AML-193 (cell line): ENCODE results near the gene COL3A1.

Experiments
- DNase-seq, 2 experiments: peaks; one replicate each; lab custom pipeline; 2025; lab: John Stamatoyannopoulos, UW

COL3A1 gene

DNA sequence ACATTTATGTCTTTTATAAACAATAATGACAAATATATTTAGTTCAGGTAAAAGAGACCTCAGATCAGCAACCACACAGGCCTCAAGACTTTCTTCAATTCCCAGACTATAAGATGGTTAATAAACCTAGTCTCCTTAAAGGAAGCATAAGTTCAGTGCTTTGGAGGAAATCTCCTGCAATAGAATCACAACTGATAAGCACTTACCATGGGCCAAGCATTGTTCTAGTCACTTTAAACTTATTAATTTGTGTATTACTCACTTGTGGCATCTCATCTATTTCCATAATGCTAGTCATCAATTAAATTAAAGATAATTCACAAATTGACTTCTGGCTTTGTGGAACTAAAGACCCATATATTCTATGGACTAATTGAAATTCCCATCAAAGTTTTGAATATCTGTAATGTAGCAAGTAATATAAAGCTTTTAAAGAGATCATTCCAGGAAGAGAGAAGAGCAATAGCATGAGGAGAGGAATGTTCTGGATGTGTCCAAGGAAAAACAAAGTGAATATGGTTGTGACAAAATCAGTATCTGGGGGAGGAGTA lies 42.2 kb downstream of the COL3A1 start:
- DNase-seq, result no peak

DNA sequence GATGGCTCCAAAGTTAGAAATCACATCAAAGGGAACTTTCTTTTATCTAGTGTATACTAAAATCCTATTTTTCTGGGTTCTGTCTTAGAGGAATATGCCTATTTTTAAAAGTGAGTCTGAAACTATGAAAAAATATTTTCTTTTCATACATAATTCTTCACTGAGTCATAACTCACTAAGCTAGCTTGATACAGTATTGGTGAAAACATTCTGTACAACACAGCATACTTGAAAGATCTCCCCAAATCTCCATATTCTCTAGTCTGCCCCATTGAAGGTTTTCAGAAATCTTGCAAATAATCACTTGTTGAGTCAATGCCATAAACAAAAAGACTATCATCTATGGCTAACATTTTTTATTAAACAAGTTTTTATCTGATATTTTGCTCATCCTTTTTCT lies 44.5 kb downstream of the COL3A1 start:
- DNase-seq, result no peak

GRCh38 chr2:189020179-189020578 lies 46.0 kb downstream of the COL3A1 start:
- DNase-seq, result no peak

DNA sequence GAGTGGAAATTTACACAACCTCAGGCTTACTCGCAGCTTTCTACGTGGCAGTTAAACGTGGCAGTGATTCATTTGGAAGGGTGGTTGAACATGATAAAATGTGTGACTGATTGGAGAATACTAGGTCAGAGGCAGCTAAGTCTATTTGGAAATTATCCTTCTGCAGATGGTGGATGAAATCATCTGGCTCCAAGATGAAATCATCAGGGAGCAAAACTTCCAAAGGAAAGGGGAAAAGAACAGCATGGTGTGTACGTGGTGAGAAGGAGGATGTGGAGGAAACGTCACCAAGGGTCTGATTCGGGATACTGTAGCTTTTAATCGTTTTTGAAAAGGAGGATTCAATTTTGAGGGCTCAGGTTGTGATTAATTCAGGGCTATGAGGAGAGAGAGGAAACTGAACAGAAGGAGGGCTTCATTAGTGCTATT lies 47.9 kb downstream of the COL3A1 start:
- DNase-seq, result no peak

DNA sequence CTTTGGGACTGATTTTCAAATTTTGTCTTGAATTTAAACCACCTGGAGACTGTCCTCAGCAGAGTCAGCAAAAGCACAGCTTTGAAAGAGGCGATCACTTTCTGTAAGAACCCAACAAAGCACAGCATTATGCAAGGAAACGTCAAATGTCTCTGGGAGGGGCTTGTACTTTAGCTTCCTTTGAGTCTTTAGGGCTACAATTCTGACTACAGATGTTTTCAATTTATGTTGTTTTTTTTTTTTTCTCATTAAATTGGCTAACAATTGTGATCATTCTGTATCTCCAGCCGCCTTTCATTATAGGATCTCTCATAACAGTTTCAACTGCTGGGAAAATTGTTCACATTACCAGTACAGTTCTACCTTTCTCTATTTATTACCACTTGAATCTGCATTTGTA lies 48.3 kb downstream of the COL3A1 start:
- no peak for DNase-seq

GRCh38 chr2:189024901-189025618 lies 50.9 kb downstream of the COL3A1 start:
- DNase-seq, result no peak

DNA sequence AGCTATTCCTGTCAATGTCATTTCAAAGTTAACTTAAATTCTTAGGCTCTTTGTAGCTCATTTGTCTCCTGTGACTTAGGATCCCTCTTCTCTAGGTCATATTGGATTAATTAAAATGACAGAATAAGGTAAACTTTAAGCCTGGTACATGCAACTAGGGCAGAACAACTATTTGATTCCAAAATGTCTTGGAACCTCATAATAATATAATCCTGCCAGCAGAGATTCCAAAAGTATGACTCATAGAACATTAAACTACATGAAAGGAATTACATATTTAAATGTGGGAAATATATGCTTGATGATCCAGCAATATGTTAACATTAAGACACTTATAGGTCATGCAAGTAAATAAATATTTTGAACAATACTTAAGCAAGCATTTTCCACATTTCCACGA lies 63.3 kb downstream of the COL3A1 start:
- no peak for DNase-seq

DNA sequence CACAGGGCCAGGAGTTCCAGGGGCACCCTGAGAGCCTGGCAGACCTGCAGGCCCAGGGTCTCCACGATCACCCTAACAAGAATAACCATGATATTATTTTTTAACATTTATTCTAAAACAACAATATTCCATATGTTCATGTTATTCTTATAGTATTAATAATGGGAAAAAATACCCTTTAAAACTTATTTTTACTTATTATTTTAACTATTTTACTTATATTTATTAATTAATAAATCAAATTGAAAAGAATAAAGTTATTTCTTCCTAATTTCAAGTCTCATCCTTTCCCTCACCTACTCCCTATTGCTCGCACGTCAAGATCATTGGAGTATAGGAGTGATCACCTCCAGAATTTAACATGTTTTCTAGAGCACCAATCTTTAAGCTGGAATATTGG lies 71.7 kb downstream of the COL3A1 start:
- DNase-seq, result no peak

DNA sequence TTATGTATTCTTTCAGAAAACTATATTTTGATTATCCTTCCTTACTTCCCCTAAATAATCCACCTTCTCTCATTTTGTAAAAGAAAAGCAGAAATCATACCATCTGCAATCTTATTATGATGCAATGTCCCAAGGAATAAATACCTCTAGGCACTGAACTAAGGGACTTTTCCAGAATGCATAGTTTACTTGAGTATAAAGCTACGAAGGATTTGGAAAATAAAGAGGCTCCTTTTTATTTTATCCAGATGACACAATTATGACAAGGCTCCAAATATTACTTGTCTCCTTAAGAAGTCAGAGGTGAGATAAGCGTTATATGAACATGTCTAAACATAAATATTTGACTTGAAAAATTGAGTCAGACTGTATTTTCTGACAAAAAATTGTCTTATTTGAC lies 72.1 kb downstream of the COL3A1 start:
- DNase-seq, result no peak

GRCh38 chr2:189047171-189047888 lies 73.2 kb downstream of the COL3A1 start:
- DNase-seq, result no peak

- DNase-seq, result no peak
Measured at GRCh38 chr2:189048189-189048588, 74.0 kb downstream of the COL3A1 start.

- DNase-seq, result no peak
Measured at GRCh38 chr2:189049709-189050164, 75.6 kb downstream of the COL3A1 start.

GRCh38 chr2:189050165-189050712 lies 76.1 kb downstream of the COL3A1 start:
- no peak for DNase-seq

DNA sequence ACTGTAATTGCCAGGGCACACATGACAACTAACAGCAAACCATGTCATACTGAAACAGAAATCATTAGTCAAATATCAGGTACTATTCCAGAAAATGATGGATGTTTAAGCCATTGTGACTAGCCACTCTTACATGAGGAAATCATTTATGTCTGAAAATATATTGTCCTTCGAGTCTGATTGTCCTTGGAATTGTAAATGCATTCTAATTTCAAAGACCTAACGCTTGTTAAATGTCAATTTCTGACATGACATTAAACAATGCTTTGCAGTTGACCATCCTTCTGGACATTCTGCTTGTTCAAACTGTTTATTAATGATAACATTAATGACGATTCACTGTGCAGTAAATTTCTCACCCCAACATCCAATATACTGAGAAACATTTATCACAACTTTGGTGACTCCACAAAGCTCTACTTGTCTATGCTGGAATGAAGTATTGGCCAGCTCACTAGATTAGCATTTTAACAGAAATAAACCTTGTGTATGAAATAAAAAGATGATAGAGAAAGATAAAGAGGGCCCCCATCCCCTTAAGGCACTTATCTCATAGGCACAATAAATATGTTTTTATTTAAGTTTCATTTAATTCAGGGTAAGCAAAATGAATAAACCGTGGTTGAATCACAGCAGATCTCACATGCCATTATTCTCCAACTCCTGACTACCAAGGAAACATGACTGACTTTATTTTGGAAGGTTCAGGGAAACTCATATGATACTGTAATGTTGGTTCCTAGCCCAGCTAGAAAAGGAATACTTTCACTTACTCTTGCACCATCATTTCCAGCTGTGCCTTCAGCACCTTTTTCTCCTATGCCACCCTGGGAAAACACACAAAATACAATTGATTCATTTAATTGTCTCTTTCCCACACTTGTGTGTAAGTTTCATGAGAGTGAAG lies 82.3 kb downstream of the COL3A1 start:
- no peak for DNase-seq

GRCh38 chr2:189057316-189057715 lies 83.1 kb downstream of the COL3A1 start:
- DNase-seq, result no peak

GRCh38 chr2:189060096-189060642 lies 86.0 kb downstream of the COL3A1 start:
- no peak for DNase-seq
